NB4 (cell line): Measurements from ENCODE around the gene SMYD3.

ENCODE experiments used
- CTCF ChIP-seq: IDR thresholded peaks from one replicate; pipeline ENCODE4 v1.5.1; 2012; ENCODE audit warnings: low read depth, low read length
- MAX ChIP-seq: IDR thresholded peaks from 2 replicates; pipeline ENCODE4 v1.6.1; 2011; ENCODE audit warnings: low read depth, low read length
- MYC ChIP-seq: IDR thresholded peaks from 2 replicates; pipeline ENCODE4 v1.6.1; 2011; ENCODE audit warnings: low read depth, low read length
- POLR2A ChIP-seq: IDR thresholded peaks from 2 replicates; pipeline ENCODE4 v1.6.1; 2011; ENCODE audit warnings: mild to moderate bottlenecking; ENCODE audit not compliant: insufficient read length; ENCODE audit errors: extremely low read depth

GRCh38 chr1:246152986-246153431 is 354.1 kb downstream of the SMYD3 start:
- TF ChIP-seq CTCF (no peak), MAX (no peak), POLR2A (no peak), MYC (no peak)
